ENCODE measurements around the gene WDFY4. TPM values are rescaled to one million over a fixed set of nuclear protein-coding genes. Genes with fewer than 3 reads are reported as not detected.

Gene WDFY4
- polyA plus RNA-seq, 1 donor from 2014 or later: not detected

DNA sequence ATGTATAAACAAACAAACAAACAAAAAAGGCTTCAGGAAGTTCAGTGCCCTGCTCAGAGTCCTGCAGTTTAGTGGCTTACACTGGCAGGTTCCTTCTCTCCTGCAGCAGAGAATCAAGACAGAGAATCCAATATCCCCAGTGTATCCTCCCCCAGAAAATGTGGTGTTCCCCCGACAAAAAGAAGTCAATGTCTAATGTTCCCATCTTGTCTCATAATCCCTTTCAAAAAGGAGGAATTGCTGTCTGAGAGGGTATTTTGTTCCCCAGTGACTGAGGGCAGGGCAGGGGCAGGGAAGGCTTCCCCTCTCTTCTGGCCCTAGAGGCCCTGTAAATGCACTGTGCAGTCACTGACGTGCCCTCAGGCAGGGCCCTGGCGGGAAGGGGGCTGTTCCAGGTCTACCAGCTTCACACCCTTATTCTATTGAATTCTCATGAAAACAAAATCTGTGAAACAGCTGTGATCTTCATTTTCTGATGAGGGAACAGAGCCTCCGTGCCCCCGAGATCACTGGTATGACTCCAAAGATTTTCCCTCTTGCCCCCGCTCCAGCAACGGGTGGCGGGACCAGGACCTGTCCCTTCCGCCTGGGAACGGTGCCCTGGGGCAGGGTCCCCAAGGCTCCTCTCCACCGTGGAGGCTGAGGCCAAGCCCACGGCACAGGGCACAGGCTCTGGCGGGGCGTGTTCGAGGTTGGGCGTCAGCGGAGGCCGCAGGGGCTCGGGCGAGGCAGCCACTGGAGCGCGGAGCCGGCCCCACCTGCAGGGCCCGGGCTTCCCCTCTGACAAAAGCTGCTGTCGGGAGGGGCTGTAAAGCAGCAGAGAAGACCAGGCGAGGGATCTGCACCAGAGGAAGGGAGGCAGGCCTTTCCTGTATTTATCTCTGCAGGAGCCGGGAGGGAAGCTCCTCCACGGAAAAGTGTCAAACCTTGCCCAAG, 13.4 kb upstream of the WDFY4 start:
- H3K4me3 ChIP-seq (ENCODE audit: low read length): no peak overlapping the region
- no peaks in the 10 kb centered on the region for H3K9me2 ChIP-seq (ENCODE audit: insufficient read depth, low read length)
- no peaks in the 10 kb centered on the region for H3K9me3 ChIP-seq (ENCODE audit: low read length)
- H4K20me1 ChIP-seq (ENCODE audit: insufficient read depth): no peaks in the 10 kb centered on the region
- no peak overlapping the region for H2AFZ ChIP-seq (ENCODE audit: low read depth, low read length)
- H3F3A ChIP-seq (ENCODE audit: insufficient read depth, low read length, poor library complexity, severe bottlenecking): no peaks in the 10 kb centered on the region
- no peaks in the 10 kb centered on the region for H3K79me2 ChIP-seq (replicated peaks; ENCODE audit: insufficient read depth, low read length)
- H3K4me2 ChIP-seq (ENCODE audit: low read length): no peak overlapping the region
- H3K27me3 ChIP-seq (ENCODE audit: insufficient read depth, low read depth, low read length): no peaks in the 10 kb centered on the region
- no peak overlapping the region for H3K9ac ChIP-seq (ENCODE audit: low read length)
- no peak overlapping the region for H3K27ac ChIP-seq (ENCODE audit: low read length)
- H3K36me3 ChIP-seq (ENCODE audit: insufficient read depth, low read length): no peaks in the 10 kb centered on the region
- TF ChIP-seq RAD21 (conservative IDR thresholded peaks at IDR 0.05) (no peak), TAF1 (IDR thresholded peaks at IDR 0.05; ENCODE audit: low read depth) (no peak), EP300 (conservative IDR thresholded peaks at IDR 0.05; ENCODE audit: poor library complexity, severe bottlenecking) (no peak), MXI1 (conservative IDR thresholded peaks at IDR 0.05; ENCODE audit: poor library complexity, severe bottlenecking) (no peak), SMC3 (conservative IDR thresholded peaks at IDR 0.05; ENCODE audit: poor library complexity) (no peak), POLR2AphosphoS5 (IDR thresholded peaks at IDR 0.05) (no peak), EZH2 (IDR thresholded peaks at IDR 0.05; ENCODE audit: borderline replicate concordance, insufficient read depth, low read length, poor library complexity, severe bottlenecking) (no peak)
- TF ChIP-seq, protein P1, sequence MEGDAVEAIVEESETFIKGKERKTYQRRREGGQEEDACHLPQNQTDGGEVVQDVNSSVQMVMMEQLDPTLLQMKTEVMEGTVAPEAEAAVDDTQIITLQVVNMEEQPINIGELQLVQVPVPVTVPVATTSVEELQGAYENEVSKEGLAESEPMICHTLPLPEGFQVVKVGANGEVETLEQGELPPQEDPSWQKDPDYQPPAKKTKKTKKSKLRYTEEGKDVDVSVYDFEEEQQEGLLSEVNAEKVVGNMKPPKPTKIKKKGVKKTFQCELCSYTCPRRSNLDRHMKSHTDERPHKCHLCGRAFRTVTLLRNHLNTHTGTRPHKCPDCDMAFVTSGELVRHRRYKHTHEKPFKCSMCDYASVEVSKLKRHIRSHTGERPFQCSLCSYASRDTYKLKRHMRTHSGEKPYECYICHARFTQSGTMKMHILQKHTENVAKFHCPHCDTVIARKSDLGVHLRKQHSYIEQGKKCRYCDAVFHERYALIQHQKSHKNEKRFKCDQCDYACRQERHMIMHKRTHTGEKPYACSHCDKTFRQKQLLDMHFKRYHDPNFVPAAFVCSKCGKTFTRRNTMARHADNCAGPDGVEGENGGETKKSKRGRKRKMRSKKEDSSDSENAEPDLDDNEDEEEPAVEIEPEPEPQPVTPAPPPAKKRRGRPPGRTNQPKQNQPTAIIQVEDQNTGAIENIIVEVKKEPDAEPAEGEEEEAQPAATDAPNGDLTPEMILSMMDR (IDR thresholded peaks at IDR 0.05; ENCODE audit: poor library complexity, severe bottlenecking): no peak
- TF ChIP-seq, protein P2, sequence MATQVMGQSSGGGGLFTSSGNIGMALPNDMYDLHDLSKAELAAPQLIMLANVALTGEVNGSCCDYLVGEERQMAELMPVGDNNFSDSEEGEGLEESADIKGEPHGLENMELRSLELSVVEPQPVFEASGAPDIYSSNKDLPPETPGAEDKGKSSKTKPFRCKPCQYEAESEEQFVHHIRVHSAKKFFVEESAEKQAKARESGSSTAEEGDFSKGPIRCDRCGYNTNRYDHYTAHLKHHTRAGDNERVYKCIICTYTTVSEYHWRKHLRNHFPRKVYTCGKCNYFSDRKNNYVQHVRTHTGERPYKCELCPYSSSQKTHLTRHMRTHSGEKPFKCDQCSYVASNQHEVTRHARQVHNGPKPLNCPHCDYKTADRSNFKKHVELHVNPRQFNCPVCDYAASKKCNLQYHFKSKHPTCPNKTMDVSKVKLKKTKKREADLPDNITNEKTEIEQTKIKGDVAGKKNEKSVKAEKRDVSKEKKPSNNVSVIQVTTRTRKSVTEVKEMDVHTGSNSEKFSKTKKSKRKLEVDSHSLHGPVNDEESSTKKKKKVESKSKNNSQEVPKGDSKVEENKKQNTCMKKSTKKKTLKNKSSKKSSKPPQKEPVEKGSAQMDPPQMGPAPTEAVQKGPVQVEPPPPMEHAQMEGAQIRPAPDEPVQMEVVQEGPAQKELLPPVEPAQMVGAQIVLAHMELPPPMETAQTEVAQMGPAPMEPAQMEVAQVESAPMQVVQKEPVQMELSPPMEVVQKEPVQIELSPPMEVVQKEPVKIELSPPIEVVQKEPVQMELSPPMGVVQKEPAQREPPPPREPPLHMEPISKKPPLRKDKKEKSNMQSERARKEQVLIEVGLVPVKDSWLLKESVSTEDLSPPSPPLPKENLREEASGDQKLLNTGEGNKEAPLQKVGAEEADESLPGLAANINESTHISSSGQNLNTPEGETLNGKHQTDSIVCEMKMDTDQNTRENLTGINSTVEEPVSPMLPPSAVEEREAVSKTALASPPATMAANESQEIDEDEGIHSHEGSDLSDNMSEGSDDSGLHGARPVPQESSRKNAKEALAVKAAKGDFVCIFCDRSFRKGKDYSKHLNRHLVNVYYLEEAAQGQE (IDR thresholded peaks at IDR 0.05; ENCODE audit: borderline replicate concordance): no peak

DNA sequence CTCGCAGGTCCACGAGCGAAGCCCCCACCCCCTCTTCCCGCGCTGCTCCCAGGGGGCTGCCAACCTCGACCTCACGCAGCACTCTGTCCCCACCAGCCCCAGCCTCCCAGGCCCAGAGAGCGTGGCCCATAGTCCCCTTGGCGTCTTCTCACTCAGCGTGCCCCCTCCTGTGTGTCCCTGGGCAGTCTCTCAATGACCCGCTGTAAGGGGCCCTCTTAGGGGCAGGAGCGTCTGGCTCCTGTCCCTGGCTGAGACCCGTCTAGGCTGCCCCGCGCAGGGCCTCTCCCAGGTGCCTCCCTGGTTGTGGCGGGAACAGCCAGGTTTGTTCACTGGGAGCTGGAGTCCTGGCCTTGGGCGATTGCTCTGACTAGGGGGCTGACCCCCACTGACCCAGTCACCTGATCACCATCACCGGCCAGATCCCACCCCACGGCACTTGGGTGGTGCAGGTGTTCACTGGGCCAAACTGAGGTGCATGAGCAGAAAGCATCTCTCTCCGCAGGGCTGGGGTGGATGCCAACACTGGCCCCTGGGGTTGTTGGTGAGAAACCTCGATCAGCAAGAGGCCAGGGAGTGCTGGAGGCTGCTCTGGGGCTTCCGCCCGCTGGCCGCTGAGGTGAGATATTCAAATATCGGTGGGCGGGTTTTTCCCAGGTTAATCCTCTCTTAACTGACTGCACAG, 12.6 kb upstream of the WDFY4 start:
- Histone ChIP-seq H3F3A (ENCODE audit: insufficient read depth, low read length, poor library complexity, severe bottlenecking) (no peaks in the 10 kb centered on the region), H3K4me2 (ENCODE audit: low read length) (no peak overlapping the region), H3K79me2 (replicated peaks; ENCODE audit: insufficient read depth, low read length) (no peaks in the 10 kb centered on the region), H3K36me3 (ENCODE audit: insufficient read depth, low read length) (no peaks in the 10 kb centered on the region), H4K20me1 (ENCODE audit: insufficient read depth) (no peaks in the 10 kb centered on the region), H2AFZ (ENCODE audit: low read depth, low read length) (no peak overlapping the region), H3K27me3 (ENCODE audit: insufficient read depth, low read depth, low read length) (no peaks in the 10 kb centered on the region), H3K9me2 (ENCODE audit: insufficient read depth, low read length) (no peaks in the 10 kb centered on the region), H3K27ac (ENCODE audit: low read length) (no peak overlapping the region), H3K4me3 (ENCODE audit: low read length) (no peak overlapping the region), H3K9ac (ENCODE audit: low read length) (no peak overlapping the region), H3K9me3 (ENCODE audit: low read length) (no peaks in the 10 kb centered on the region)
- TF ChIP-seq, protein P2 (IDR thresholded peaks at IDR 0.05; ENCODE audit: borderline replicate concordance): no peak
- TF ChIP-seq, protein P1 (IDR thresholded peaks at IDR 0.05; ENCODE audit: poor library complexity, severe bottlenecking): no peak
- TF ChIP-seq MXI1 (conservative IDR thresholded peaks at IDR 0.05; ENCODE audit: poor library complexity, severe bottlenecking) (no peak), RAD21 (conservative IDR thresholded peaks at IDR 0.05) (no peak), EP300 (conservative IDR thresholded peaks at IDR 0.05; ENCODE audit: poor library complexity, severe bottlenecking) (no peak), TAF1 (IDR thresholded peaks at IDR 0.05; ENCODE audit: low read depth) (no peak), POLR2AphosphoS5 (IDR thresholded peaks at IDR 0.05) (no peak), EZH2 (IDR thresholded peaks at IDR 0.05; ENCODE audit: borderline replicate concordance, insufficient read depth, low read length, poor library complexity, severe bottlenecking) (no peak), SMC3 (conservative IDR thresholded peaks at IDR 0.05; ENCODE audit: poor library complexity) (no peak)
